Uterus (tissue), 4 donors: ENCODE measurements around the gene TNP2. TPM values are rescaled to one million over a fixed set of nuclear protein-coding genes. Genes with fewer than 3 reads are reported as not detected.

Experiments used
- DNase-seq, 2 donors: peaks; one replicate each; pipeline ENCODE4 v3.0.0-alpha.2; 2019 to 2020
- H3K27ac ChIP-seq, 2 donors: fragments of 200-600 bp; sonication (generic); 1 replicate in 1 of 2; 2 replicates in 1 of 2; pipeline ENCODE4 v1.5.1; 2016 to 2018
- H3K27me3 ChIP-seq, 2 donors: fragments of 200-600 bp; sonication (generic); one replicate each; pipeline ENCODE4 v1.5.1; 2018 to 2019; ENCODE audit warnings: control low read depth in 1 of 2
- H3K36me3 ChIP-seq, 2 donors: fragments of 200-600 bp; sonication (generic); one replicate each; pipeline ENCODE4 v1.5.1; 2019; ENCODE audit warnings: control low read depth in 1 of 2
- H3K4me1 ChIP-seq, 2 donors: fragments of 200-600 bp; sonication (generic); one replicate each; pipeline ENCODE4 v1.5.1; 2018 to 2019; ENCODE audit warnings: control low read depth in 1 of 2
- H3K4me3 ChIP-seq, 2 donors: fragments of 200-600 bp; sonication (generic); 1 replicate in 1 of 2; 2 replicates in 1 of 2; pipeline ENCODE4 v1.5.1; 2018 to 2019; ENCODE audit warnings: mild to moderate bottlenecking in 1 of 2
- H3K9me3 ChIP-seq, 2 donors: fragments of 200-600 bp; sonication (generic); one replicate each; pipeline ENCODE4 v1.5.1; 2019; ENCODE audit warnings: control low read depth in 1 of 2
- CTCF ChIP-seq, 4 experiments: fragments of 200-600 bp in 2 of 4; fragments of 450-650 bp in 2 of 4; sonication (generic) in 2 of 4; IDR thresholded peaks; one replicate each; pipeline ENCODE4 v1.5.1; 2016 to 2019; ENCODE audit warnings: antibody characterized with exemption in 4 of 4, mild to moderate bottlenecking in 2 of 4, moderate library complexity in 1 of 4
- POLR2A ChIP-seq, 2 donors: fragments of 450-650 bp; IDR thresholded peaks; one replicate each; pipeline ENCODE4 v1.6.1; 2016; ENCODE audit warnings: antibody characterized with exemption in 2 of 2, mild to moderate bottlenecking in 1 of 2, moderate library complexity in 1 of 2
- intact Hi-C: fragments of 100-400 bp; cut with DNase I; formaldehyde crosslinking; loops from one replicate; pipeline ENCODE4 v1.15.1; 2023; ENCODE audit warnings: low total_unique reads
- total RNA-seq, 4 donors: library from RNA; depleted of rRNA in 3 of 4; stranded (reverse); fragments of >200 nt in 3 of 4; gene quantifications; one replicate each; pipeline versions ENCODE4 v1.1.0 to v1.2.4, GENCODE V29; 2014 to 2023
- donor health status: DM: yes; HTN: yes; CAD: no.

Gene TNP2
- total RNA-seq, 4 donors from 2014 or later: not detected

GRCh38 chr16:11242658-11243057, 26.5 kb downstream of the TNP2 start:
- Histone ChIP-seq H3K9me3 (no peaks in the 10 kb centered on the region), H3K27me3 (no peaks in the 10 kb centered on the region), H3K36me3 (no peaks in the 10 kb centered on the region), H3K4me3 (no peak overlapping the region), H3K4me1 (no peaks in the 10 kb centered on the region), H3K27ac (no peak overlapping the region)
- no peak for DNase-seq
- TF ChIP-seq POLR2A (IDR thresholded peaks at IDR 0.05) (no peak), CTCF (IDR thresholded peaks at IDR 0.05) (no peak)
- intact Hi-C loops: no loop called here

GRCh38 chr16:11241480-11242204, 27.5 kb downstream of the TNP2 start:
- H3K9me3 ChIP-seq: no peaks in the 10 kb centered on the region
- intact Hi-C loops: no loop called here

GRCh38 chr16:11240636-11241473, 28.3 kb downstream of the TNP2 start:
- Histone ChIP-seq H3K9me3 (no peaks in the 10 kb centered on the region), H3K4me1 (no peaks in the 10 kb centered on the region), H3K36me3 (no peaks in the 10 kb centered on the region), H3K4me3 (no peak overlapping the region), H3K27me3 (no peaks in the 10 kb centered on the region), H3K27ac (no peak overlapping the region)
- DNase-seq: no peak
- TF ChIP-seq CTCF (IDR thresholded peaks at IDR 0.05) (no peak), POLR2A (IDR thresholded peaks at IDR 0.05) (no peak)
- intact Hi-C loops: no loop called here

More at GRCh38 chr16:11241480-11242204, 27.5 kb downstream of the TNP2 start:
- TF ChIP-seq CTCF (IDR thresholded peaks at IDR 0.05): no peak
- TF ChIP-seq POLR2A (IDR thresholded peaks at IDR 0.05): no peak
- DNase-seq: no peak
- Histone ChIP-seq H3K4me3 (no peak overlapping the region), H3K27ac (no peak overlapping the region), H3K27me3 (no peaks in the 10 kb centered on the region), H3K36me3 (no peaks in the 10 kb centered on the region), H3K4me1 (no peaks in the 10 kb centered on the region)

DNA sequence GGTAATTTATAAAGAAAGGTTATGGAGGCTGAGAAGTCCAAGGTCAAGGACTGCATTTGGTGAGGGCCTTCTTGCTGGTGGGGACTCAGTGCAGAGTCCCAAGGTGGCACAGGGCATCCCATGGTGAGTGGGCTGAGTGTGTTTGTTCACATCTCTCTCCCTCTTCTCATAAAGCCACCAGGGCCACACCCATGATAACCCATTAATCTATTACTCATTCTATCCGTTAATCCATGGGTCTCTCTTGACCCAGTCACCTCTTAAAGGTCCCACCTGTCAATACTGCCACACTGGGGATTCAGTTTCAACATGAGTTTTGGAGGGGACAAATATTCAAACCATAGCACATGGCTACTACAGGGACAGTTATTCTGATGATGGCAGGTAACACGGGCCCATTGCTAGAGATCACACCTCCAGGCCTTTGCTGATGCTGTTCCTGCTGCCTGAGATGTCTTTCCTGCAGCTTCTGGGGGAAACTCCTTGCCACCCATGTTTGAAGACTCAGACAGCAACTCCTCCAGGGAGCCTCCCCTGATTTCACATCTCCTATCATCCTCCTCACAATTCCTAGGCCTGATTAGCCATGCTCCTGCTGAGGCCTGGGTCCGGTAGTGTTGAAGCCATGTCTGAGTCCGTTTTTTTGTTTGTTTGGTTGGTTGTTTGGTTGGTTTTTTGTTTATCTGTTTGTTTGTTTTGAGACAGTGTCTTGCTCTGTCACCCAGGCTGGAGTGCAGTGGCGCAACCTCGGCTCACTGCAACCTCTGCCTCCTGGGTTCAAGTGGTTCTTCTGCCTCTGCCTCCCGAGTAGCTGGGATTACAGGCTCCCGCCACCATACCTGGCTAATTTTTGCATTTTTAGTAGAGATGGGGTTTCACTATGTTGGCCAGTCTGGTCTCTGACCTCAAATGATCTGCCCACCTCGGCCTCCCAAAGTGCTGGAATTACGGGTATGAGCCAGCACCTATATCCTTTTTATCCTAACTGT, 29.2 kb downstream of the TNP2 start:
- intact Hi-C loops: no loop called here
- Histone ChIP-seq H3K27ac (no peak overlapping the region), H3K9me3 (no peaks in the 10 kb centered on the region), H3K4me3 (no peak overlapping the region), H3K27me3 (no peaks in the 10 kb centered on the region), H3K4me1 (no peaks in the 10 kb centered on the region), H3K36me3 (no peaks in the 10 kb centered on the region)
- no peak for DNase-seq
- TF ChIP-seq POLR2A (IDR thresholded peaks at IDR 0.05): no peak
- TF ChIP-seq CTCF (IDR thresholded peaks at IDR 0.05): no peak
